Measurements from ENCODE around the gene ZBED1.
"Not testable (repeated sequence)": the region's sequence is repeated elsewhere in the genome, so short reads cannot be mapped to it uniquely, and the experiment has no call there.

ZBED1 gene

DNA sequence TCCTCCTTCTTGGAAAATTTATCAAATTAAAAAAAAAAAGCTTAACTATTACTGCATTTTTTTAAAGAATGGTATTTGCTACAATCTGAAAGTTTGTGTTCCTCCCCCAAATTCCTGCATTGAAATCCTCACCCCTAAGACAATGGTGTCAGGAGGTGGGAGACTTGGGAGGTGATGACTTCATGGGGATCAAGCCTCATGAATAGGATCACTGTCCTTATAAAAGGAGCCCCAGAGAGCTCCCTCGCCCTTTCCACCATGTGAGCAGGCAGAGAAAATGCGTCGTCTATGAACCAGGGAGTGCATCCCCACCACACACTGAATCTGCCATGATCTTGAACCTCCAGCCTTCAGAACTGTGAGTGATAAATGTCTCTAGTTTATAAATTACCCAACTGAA, 38.0 kb downstream of the ZBED1 start:
- Histone ChIP-seq H3K27me3 (ENCODE audit: insufficient read depth, low read depth, severe bottlenecking) (no peaks in the 10 kb centered on the region), H3K36me3 (no peaks in the 10 kb centered on the region), H3K27ac (no peak overlapping the region), H3K9me3 (ENCODE audit: severe bottlenecking) (peaks cover 2% of the 10 kb centered on the region), H3K4me3 (ENCODE audit: low read depth, low read length) (no peak overlapping the region)
- no peak for DNase-seq
- TF ChIP-seq, protein P1, sequence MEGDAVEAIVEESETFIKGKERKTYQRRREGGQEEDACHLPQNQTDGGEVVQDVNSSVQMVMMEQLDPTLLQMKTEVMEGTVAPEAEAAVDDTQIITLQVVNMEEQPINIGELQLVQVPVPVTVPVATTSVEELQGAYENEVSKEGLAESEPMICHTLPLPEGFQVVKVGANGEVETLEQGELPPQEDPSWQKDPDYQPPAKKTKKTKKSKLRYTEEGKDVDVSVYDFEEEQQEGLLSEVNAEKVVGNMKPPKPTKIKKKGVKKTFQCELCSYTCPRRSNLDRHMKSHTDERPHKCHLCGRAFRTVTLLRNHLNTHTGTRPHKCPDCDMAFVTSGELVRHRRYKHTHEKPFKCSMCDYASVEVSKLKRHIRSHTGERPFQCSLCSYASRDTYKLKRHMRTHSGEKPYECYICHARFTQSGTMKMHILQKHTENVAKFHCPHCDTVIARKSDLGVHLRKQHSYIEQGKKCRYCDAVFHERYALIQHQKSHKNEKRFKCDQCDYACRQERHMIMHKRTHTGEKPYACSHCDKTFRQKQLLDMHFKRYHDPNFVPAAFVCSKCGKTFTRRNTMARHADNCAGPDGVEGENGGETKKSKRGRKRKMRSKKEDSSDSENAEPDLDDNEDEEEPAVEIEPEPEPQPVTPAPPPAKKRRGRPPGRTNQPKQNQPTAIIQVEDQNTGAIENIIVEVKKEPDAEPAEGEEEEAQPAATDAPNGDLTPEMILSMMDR (IDR thresholded peaks at IDR 0.05; ENCODE audit: low read depth, low read length): no peak

DNA sequence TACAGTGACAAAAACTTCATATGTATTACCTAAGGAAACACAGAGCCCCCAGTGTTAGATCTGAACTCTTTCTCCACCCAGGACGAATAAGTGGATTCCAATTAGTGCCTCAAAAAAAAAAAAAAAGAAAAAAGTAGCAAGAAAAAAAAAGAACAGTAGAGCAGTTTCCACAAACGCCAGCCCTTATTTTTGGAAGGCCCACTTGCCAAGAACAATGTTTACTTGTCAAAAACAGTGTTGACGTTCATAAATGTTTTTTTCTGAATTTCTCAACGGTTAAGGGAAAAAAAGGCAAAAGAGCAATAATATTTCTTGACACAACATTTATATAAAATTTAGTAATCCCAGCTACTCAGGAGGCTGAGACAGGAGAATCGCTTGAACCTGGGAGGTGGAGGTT, 38.7 kb downstream of the ZBED1 start:
- Histone ChIP-seq H3K27ac (no peak overlapping the region), H3K9me3 (ENCODE audit: severe bottlenecking) (peaks cover 2% of the 10 kb centered on the region), H3K4me3 (ENCODE audit: low read depth, low read length) (no peak overlapping the region), H3K36me3 (no peaks in the 10 kb centered on the region), H3K27me3 (ENCODE audit: insufficient read depth, low read depth, severe bottlenecking) (no peaks in the 10 kb centered on the region)
- TF ChIP-seq, protein P1 (IDR thresholded peaks at IDR 0.05; ENCODE audit: low read depth, low read length): no peak
- no peak for DNase-seq

DNA sequence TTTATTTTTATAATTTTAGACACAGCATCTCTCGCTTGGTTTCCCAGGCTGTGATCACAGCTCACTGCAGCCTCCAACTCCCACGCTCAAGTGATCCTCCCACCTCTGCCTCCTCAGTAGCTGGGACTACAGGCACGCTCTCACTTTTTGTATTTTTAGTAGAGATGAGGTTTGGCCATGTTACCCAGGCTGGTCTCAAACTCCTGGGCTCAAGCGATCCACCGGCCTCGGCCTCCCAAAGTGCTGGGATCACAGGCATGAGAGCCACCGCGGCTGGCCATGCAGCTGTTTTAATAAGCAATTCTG, 39.1 kb downstream of the ZBED1 start:
- TF ChIP-seq, protein P1 (IDR thresholded peaks at IDR 0.05; ENCODE audit: low read depth, low read length): no peak
- no peak overlapping the region for H3K27ac ChIP-seq
- no peaks in the 10 kb centered on the region for H3K36me3 ChIP-seq
- no peaks in the 10 kb centered on the region for H3K27me3 ChIP-seq (ENCODE audit: insufficient read depth, low read depth, severe bottlenecking)
- no peak overlapping the region for H3K4me3 ChIP-seq (ENCODE audit: low read depth, low read length)
- no peak for DNase-seq
- H3K9me3 ChIP-seq (ENCODE audit: severe bottlenecking): peaks cover 2% of the 10 kb centered on the region

DNA sequence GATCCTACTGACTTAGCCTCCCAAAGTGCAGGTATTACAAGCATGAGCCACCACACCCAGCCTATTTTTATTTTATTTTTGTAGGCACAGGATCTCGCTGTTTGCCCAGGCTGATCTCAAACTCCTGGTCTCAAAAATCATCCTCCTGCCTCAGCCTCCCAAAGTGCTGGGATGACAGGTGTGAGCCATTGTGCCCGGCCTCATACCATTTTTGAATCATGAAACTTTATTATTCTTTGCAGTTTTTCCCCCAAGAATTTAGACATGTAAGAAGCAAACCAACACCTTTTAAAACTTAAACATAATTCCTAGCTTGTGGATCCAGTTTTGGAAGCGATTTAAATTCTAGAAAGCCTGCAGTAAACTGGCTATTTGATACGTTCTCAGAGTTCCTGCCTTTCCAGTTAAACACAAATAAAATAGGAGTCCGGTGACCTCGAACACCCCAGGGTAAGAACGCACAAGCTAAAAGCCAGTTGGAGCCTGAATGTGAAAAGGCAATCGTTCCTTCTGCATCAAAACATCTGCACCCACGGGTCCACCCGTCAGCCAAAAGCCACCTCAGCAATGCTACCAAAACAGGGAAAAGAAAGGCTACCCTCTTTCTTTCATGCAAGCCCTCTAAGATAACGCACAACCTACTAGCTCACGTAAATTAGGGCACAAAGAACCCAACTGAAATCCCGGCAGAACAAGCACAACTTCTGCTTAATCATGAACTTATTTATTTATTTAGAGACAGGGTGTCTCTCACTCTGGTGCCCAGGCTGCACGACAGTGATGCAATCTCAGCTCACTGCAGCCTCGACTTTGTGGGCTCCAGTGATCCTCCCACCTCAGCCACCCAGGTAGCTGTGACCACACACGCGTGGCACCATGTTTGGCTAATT, 39.7 kb downstream of the ZBED1 start:
- H3K27ac ChIP-seq; H3K4me3 ChIP-seq (ENCODE audit: low read depth, low read length); H3K36me3 ChIP-seq; DNase-seq; H3K9me3 ChIP-seq (ENCODE audit: severe bottlenecking); H3K27me3 ChIP-seq (ENCODE audit: insufficient read depth, low read depth, severe bottlenecking): not testable (repeated sequence)

DNA sequence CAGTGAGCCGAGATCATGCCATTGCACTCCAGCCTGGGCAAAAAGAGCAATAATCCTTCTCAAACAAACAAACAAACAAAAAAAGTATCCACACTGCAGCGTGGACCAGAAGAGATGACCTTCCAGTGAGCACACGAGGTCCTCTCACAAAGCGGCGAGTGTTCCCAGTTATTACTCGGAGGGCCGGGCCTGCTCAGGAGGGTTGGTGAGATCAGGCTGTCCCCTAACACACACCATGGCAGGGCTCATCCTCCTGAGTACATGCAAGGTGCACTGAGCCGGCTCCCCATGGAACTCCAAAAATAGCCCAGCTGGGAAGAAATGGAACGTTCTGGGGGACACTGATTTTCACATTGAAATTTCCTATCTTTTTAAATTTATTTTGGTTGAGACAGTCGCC, 40.7 kb downstream of the ZBED1 start:
- not testable (repeated sequence) for H3K27me3 ChIP-seq (ENCODE audit: insufficient read depth, low read depth, severe bottlenecking); DNase-seq; H3K27ac ChIP-seq; H3K9me3 ChIP-seq (ENCODE audit: severe bottlenecking); H3K4me3 ChIP-seq (ENCODE audit: low read depth, low read length); H3K36me3 ChIP-seq

DNA sequence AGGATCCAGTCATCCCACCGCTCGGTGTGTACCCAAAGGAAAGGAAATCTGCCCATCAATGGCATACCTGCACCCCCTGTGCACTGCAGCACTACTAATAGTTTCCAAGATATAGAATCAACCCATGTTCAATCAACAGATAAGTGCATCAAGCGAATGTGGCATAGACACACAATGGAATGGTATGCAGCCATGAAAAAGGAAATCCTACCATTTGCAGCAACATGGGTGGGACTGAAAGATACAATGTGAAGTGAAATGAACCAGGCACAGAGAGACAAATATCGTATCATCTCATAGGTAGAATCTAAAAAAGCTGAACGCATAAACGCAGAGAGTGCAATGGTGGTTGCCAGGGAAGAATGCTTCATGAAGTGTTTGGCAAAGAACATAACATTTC, 42.5 kb downstream of the ZBED1 start:
- Histone ChIP-seq H3K27ac (no peak overlapping the region), H3K4me3 (ENCODE audit: low read depth, low read length) (no peak overlapping the region), H3K36me3 (no peaks in the 10 kb centered on the region), H3K9me3 (ENCODE audit: severe bottlenecking) (peaks cover 2% of the 10 kb centered on the region), H3K27me3 (ENCODE audit: insufficient read depth, low read depth, severe bottlenecking) (no peaks in the 10 kb centered on the region)
- TF ChIP-seq, protein P1 (IDR thresholded peaks at IDR 0.05; ENCODE audit: low read depth, low read length): no peak
- DNase-seq: no peak
